Mesendoderm (in vitro differentiated cells): Measurements from ENCODE around the gene PODXL.
A peak's percentile ranks its signal among the peaks of the same experiment; 100 is the strongest.

ENCODE experiments used
- DNase-seq: peaks from one replicate; pipeline ENCODE4 v3.0.0; 2013
- H2AK5ac ChIP-seq: 2 replicates; pipeline ENCODE4 v1.6.1; 2013; ENCODE audit warnings: low read length, inconsistent platforms
- H2BK120ac ChIP-seq: 2 replicates; pipeline ENCODE4 v1.6.1; 2013; ENCODE audit warnings: low read depth, mild to moderate bottlenecking, low read length, moderate library complexity, mixed read lengths
- H2BK15ac ChIP-seq: replicated peaks from 2 replicates; pipeline ENCODE4 v1.6.1; 2013; ENCODE audit warnings: low read depth, mild to moderate bottlenecking, moderate library complexity
- H2BK5ac ChIP-seq: 2 replicates; pipeline ENCODE4 v1.6.1; 2013; ENCODE audit warnings: low read length, inconsistent platforms
- H3K18ac ChIP-seq: 2 replicates; pipeline ENCODE4 v1.6.1; 2013; ENCODE audit warnings: mild to moderate bottlenecking, low read length, mixed read lengths
- H3K23ac ChIP-seq: one replicate; pipeline ENCODE4 v1.6.1; 2013; ENCODE audit warnings: low read length
- H3K27ac ChIP-seq: 2 replicates; pipeline ENCODE4 v1.5.1; 2013; ENCODE audit warnings: low read depth, mild to moderate bottlenecking, inconsistent platforms, low read length, moderate library complexity
- H3K27me3 ChIP-seq: 2 replicates; pipeline ENCODE4 v1.6.1; 2013; ENCODE audit warnings: low read length, control low read depth, mild to moderate bottlenecking, inconsistent platforms; ENCODE audit not compliant: insufficient read depth, poor library complexity
- H3K36me3 ChIP-seq: 2 replicates; pipeline ENCODE4 v1.6.1; 2013; ENCODE audit warnings: low read length, inconsistent platforms; ENCODE audit not compliant: control insufficient read depth, insufficient read depth
- H3K4ac ChIP-seq: one replicate; pipeline ENCODE4 v1.6.1; 2013; ENCODE audit warnings: low read depth, mild to moderate bottlenecking, low read length, moderate library complexity
- H3K4me1 ChIP-seq: 2 replicates; pipeline ENCODE4 v1.6.1; 2013; ENCODE audit warnings: low read depth, low read length, inconsistent platforms; ENCODE audit not compliant: control insufficient read depth
- H3K4me2 ChIP-seq: 2 replicates; pipeline ENCODE4 v1.6.1; 2013; ENCODE audit warnings: low read length
- H3K4me3 ChIP-seq: 2 replicates; pipeline ENCODE4 v1.5.1; 2013; ENCODE audit warnings: mild to moderate bottlenecking, low read length
- H3K56ac ChIP-seq: one replicate; pipeline ENCODE4 v1.6.1; 2013; ENCODE audit warnings: low read length
- H3K79me1 ChIP-seq: 2 replicates; pipeline ENCODE4 v1.6.1; 2013; ENCODE audit warnings: low read length, inconsistent platforms
- H3K79me2 ChIP-seq: 2 replicates; pipeline ENCODE4 v1.6.1; 2013; ENCODE audit warnings: mild to moderate bottlenecking, low read length; ENCODE audit not compliant: control insufficient read depth, insufficient read depth
- H3K9ac ChIP-seq: 2 replicates; pipeline ENCODE4 v1.6.1; 2013; ENCODE audit warnings: low read length, inconsistent platforms
- H4K5ac ChIP-seq: one replicate; pipeline ENCODE4 v1.6.1; 2013; ENCODE audit warnings: low read length
- H4K8ac ChIP-seq: one replicate; pipeline ENCODE4 v1.6.1; 2013; ENCODE audit warnings: low read depth, mild to moderate bottlenecking, control low read depth, low read length, moderate library complexity
- WGBS: extraction: QIAGEN DNeasy Blood & Tissue Kit; methylation state at CpG from one replicate; pipeline ENCODE4 v1.1.7; 2013; ENCODE audit warnings: low lambda C conversion rate, missing lambda C conversion rate; ENCODE audit not compliant: insufficient coverage; ENCODE audit errors: extremely low coverage; 5-methylcytosine and 5-hydroxymethylcytosine counted together

The PODXL gene

DNA sequence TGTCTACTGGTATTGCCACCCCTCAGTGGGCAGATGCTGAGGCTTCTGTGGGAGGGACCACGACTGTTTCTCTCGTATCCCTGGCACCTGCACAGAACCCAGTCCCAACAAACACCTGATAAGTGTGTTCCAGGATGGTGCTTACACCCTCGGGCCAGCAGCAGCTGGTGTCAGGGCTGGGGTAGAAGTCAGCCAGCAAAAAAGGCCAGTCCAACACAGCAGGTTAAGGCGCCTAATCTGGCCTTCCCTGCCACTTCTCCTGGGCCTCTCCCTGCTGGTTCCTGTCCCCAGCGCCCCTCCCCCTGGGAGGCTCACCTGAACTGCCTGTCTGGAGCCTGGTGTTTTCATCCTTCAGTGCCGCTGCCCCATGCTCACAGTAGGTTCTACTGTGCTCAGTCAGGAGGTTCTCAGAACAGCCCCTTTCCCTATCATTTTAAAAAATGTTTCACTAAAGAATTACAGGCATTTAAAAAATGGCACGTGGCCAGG, 20.0 kb downstream of the PODXL start:
- Histone ChIP-seq H4K8ac (no peak overlapping the region), H3K4me2 (no peak overlapping the region), H3K36me3 (peaks cover 2% of the 10 kb centered on the region), H2BK5ac (no peak overlapping the region), H3K4ac (no peak overlapping the region), H3K27ac (no peak overlapping the region), H3K4me1 (peaks cover 14% of the 10 kb centered on the region), H3K79me2 (peaks cover 91% of the 10 kb centered on the region), H3K18ac (no peak overlapping the region), H2BK15ac (no peak overlapping the region), H3K9ac (no peak overlapping the region), H3K27me3 (no peaks in the 10 kb centered on the region), H3K23ac (no peak overlapping the region), H2BK120ac (no peak overlapping the region), H3K56ac (no peak overlapping the region), H3K79me1 (peaks cover 2% of the 10 kb centered on the region), H2AK5ac (no peak overlapping the region), H4K5ac (no peak overlapping the region), H3K4me3 (no peak overlapping the region)
- no CpG with 5 or more reads among the region's 7 CpGs for WGBS
- no peak for DNase-seq

DNA sequence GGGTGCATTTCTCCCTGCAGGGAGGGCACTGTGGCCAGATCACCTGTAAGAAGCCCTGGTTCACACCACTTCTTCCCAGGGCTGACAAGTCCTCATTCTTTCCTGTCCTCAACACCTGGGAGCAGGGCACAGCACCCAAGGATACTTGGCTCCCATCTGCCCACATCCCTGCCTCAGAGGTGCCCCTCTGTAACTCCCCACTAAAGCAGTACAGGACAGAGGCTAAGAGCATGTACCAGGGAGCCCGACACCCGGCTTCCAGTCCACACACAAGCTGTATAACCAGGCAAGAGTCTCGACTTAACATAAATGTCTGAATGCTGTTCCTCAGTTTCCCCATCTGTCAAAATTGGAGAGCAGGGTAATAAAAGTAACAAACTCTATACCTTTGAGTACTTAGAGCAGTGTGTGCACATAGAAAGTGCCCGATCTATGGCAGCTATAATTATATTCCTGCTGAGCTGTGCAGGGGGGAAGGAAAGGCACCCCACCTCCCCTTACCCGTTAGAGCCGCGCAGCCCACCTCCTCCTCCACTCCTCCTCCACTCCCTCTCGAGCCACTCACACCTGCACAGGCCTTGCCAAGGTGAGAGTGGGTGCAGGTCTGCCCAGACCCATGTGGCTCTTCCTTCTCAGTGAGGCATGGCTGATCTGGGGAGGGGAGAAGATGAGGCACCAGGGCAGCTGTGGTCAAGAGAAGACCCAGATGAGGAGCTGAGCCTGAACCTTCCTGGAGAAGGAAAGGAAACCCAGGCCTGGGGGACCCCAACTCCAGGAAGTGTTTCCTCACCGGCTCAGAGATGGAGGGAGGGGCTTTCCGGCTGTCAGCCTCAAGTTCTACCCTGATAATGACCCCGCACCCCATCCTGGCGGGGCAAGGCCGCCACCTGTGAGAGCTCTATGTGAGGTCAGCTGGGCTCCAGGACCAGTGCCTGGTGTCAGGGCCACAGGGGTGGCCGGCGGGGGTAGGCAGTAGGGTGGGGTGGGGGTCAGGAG, 22.6 kb downstream of the PODXL start:
- H2AK5ac ChIP-seq: no peak overlapping the region
- no peak overlapping the region for H2BK15ac ChIP-seq
- H3K23ac ChIP-seq: no peak overlapping the region
- peaks cover 88% of the 10 kb centered on the region for H3K79me2 ChIP-seq
- peaks cover 14% of the 10 kb centered on the region for H3K4me1 ChIP-seq
- no peak overlapping the region for H3K9ac ChIP-seq
- peaks cover 3% of the 10 kb centered on the region for H3K79me1 ChIP-seq
- H3K4me3 ChIP-seq: no peak overlapping the region
- peak overlapping the region; percentile 1 for H3K27ac ChIP-seq
- no peak overlapping the region for H4K5ac ChIP-seq
- no peak for DNase-seq
- no peak overlapping the region for H4K8ac ChIP-seq
- H2BK5ac ChIP-seq: no peak overlapping the region
- H3K4me2 ChIP-seq: no peak overlapping the region
- peaks cover 2% of the 10 kb centered on the region for H3K36me3 ChIP-seq
- no peak overlapping the region for H2BK120ac ChIP-seq
- H3K27me3 ChIP-seq: no peaks in the 10 kb centered on the region
- H3K4ac ChIP-seq: no peak overlapping the region
- no peak overlapping the region for H3K18ac ChIP-seq
- WGBS: no CpG with 5 or more reads among the region's 15 CpGs
- no peak overlapping the region for H3K56ac ChIP-seq

DNA sequence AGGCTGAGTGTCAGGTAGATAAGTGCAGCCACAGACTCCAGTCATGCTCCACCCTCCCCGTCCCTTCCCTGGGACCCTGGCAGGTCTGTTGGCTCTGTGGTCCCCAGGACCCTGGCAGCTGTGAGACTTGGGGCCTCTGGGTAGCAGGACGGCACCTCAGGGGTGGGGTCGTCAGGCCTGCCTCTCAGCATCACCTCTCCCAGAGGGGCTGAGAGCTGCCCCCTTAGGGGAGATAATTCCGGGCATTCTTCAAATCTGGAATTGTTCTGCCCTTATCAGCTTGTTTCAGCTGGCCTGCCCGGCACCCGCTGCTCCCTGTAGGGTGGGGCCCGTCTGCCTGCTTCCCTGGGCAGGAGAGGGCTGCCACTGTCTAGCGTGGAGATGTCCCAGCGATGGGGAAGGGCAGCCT, 23.3 kb downstream of the PODXL start:
- Histone ChIP-seq H3K4me3 (no peak overlapping the region), H3K27me3 (no peaks in the 10 kb centered on the region), H3K4ac (no peak overlapping the region), H4K8ac (no peak overlapping the region), H3K79me1 (peaks cover 3% of the 10 kb centered on the region), H4K5ac (no peak overlapping the region), H3K56ac (no peak overlapping the region), H3K79me2 (peaks cover 88% of the 10 kb centered on the region), H2BK5ac (no peak overlapping the region), H3K4me1 (peaks cover 12% of the 10 kb centered on the region), H3K4me2 (no peak overlapping the region), H3K27ac (no peak overlapping the region), H2BK120ac (no peak overlapping the region), H3K18ac (no peak overlapping the region), H2AK5ac (no peak overlapping the region), H3K36me3 (peaks cover 2% of the 10 kb centered on the region), H3K23ac (no peak overlapping the region), H3K9ac (no peak overlapping the region), H2BK15ac (no peak overlapping the region)
- no CpG with 5 or more reads among the region's 9 CpGs for WGBS
- DNase-seq: no peak

DNA sequence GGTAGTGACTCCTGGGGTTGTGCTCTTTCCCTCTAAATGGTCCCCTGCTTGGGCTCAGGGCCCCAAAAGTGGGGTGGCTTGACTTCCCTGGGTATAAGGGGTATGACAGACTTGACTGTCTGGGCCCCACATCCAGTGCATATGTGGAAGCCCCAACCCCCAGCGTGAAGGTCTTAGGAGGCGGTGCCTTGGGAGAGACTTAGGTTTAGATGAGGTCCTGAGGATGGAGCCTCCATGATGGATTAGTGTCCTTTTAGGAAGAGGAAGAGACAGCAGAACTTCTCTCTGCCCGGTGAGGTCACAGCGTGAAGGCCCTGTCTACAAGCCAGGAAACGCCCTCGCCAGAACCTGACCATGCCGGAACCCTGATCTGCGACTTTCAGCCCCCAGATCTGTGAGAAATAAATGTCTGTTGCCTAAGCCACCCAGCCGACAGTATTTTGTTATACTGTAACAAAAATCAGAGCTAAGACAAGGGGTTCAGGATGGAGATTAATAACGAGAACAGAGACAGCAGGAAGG, 23.8 kb downstream of the PODXL start:
- no CpG with 5 or more reads among the region's 10 CpGs for WGBS

DNA sequence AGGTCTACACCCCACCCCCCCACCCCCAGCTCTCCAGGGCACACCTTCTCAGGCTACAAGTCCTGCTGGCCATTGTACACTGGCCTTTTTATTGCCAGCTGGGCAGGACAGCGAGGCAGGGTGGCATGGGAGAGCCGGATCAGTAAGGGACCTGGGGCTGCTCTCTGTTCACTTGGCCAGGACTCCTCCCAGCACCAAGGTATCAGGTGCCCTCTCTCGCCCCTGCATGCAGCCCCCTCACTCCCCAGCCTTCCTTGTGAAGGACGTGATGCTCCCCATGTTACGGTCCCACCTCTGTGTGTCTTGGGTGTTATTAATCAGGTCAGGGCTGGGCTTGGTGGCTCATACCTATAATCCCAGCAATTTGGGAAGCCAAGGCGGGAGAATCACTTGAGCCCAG, 26.3 kb downstream of the PODXL start:
- Histone ChIP-seq H3K4ac (no peak overlapping the region), H3K4me2 (no peak overlapping the region), H2BK5ac (no peak overlapping the region), H3K4me1 (peaks cover 12% of the 10 kb centered on the region), H3K79me2 (peaks cover 78% of the 10 kb centered on the region), H3K23ac (no peak overlapping the region), H3K36me3 (no peaks in the 10 kb centered on the region), H3K9ac (no peak overlapping the region), H2BK15ac (no peak overlapping the region), H3K79me1 (peaks cover 2% of the 10 kb centered on the region), H2BK120ac (no peak overlapping the region), H4K8ac (no peak overlapping the region), H3K18ac (no peak overlapping the region), H3K27ac (peak overlapping the region; percentile 11), H4K5ac (no peak overlapping the region), H3K4me3 (no peak overlapping the region), H2AK5ac (no peak overlapping the region), H3K27me3 (no peaks in the 10 kb centered on the region), H3K56ac (no peak overlapping the region)
- no CpG with 5 or more reads among the region's 6 CpGs for WGBS
- DNase-seq: no peak

More for the DNA sequence above, 23.8 kb downstream of the PODXL start:
- Histone ChIP-seq H3K4me1 (peaks cover 12% of the 10 kb centered on the region), H3K36me3 (peaks cover under 1% of the 10 kb centered on the region), H2BK15ac (no peak overlapping the region), H3K79me1 (peaks cover 3% of the 10 kb centered on the region), H2BK5ac (no peak overlapping the region), H3K4ac (no peak overlapping the region), H3K18ac (no peak overlapping the region), H3K23ac (no peak overlapping the region), H2AK5ac (no peak overlapping the region), H3K27me3 (no peaks in the 10 kb centered on the region), H3K56ac (peak overlapping the region; percentile 34), H3K27ac (no peak overlapping the region), H2BK120ac (no peak overlapping the region), H3K9ac (no peak overlapping the region), H3K4me3 (no peak overlapping the region), H4K8ac (no peak overlapping the region), H3K79me2 (peaks cover 87% of the 10 kb centered on the region), H4K5ac (no peak overlapping the region), H3K4me2 (no peak overlapping the region)
- DNase-seq: no peak
